ENCODE data around the gene PKDREJ.

DNA sequence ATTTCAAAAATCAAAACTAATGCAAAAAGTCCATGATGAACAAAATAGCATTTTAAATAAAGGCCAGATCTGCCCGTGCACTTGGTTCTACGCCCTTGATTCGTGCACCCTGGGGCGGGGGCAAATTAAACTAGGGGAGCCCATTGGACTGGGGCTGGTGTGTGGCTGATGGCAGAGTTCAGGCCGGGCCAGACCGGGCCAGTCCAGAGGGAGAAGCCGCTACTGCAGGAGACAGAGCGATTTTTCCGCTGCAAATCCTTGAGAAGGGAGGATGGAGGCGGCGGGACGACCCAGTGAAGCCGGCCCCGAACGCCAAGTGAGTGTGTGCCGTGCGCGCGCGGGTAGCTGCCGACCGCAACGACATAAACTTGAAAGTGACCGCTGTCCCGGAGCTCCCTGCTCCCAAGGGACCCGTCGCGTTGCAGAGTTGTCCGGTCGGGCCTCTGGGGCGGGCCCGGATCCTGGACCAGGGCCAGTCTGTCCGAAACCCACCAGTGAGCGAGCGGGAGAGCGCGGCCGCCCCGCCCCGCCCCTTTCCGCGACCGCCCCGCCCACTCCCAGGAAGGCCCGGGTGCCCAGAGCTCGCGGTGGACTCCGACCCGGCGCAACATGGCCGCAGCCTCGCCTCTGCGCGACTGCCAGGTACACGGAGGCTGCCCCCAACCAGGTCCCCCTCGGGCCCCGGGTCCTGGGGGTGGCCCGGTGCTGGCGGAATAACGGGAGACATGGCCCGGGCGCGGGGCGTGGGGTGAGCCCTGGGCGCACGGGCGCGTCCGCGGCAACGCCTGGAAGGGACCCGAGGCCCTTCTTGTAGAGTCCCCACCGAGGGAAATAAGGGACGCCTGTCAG, 4.5 kb upstream of the PKDREJ start, which contains the start of gene TTC38:
- TF ChIP-seq, protein P1, sequence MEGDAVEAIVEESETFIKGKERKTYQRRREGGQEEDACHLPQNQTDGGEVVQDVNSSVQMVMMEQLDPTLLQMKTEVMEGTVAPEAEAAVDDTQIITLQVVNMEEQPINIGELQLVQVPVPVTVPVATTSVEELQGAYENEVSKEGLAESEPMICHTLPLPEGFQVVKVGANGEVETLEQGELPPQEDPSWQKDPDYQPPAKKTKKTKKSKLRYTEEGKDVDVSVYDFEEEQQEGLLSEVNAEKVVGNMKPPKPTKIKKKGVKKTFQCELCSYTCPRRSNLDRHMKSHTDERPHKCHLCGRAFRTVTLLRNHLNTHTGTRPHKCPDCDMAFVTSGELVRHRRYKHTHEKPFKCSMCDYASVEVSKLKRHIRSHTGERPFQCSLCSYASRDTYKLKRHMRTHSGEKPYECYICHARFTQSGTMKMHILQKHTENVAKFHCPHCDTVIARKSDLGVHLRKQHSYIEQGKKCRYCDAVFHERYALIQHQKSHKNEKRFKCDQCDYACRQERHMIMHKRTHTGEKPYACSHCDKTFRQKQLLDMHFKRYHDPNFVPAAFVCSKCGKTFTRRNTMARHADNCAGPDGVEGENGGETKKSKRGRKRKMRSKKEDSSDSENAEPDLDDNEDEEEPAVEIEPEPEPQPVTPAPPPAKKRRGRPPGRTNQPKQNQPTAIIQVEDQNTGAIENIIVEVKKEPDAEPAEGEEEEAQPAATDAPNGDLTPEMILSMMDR (conservative IDR thresholded peaks at IDR 0.05), result no peak
- TF ChIP-seq EZH2 (IDR thresholded peaks at IDR 0.05; ENCODE audit: low read depth), result no peak
